Heart left ventricle (tissue), 13 donors: ENCODE measurements around the gene GORAB.

ENCODE experiments used
- POLR2A ChIP-seq, 2 donors: fragments of 450-650 bp; IDR thresholded peaks; one replicate each; pipeline ENCODE4 v1.6.1; 2017; ENCODE audit warnings: antibody characterized with exemption in 2 of 2, mild to moderate bottlenecking in 2 of 2, moderate library complexity in 2 of 2
- TF ChIP-seq, protein P1 (sequence below), 12 donors: fragments of 200-600 bp; sonication (generic) in 4 of 12; IDR thresholded peaks; one replicate each; pipeline versions ENCODE4 v1.5.0 to v1.8.0; 2018 to 2022; ENCODE audit warnings: antibody characterized with exemption in 12 of 12, mild to moderate bottlenecking in 5 of 12
- donor health status: ischemic (EF 13 %, LVEDD 7.1; RV severe dilation, severe dysfunction).
- donor health status: DM: no; HTN: yes; CAD: no.
- donor health status: DM: no; HTN: no; CAD: no.
- donor health status: ischemic (EF 25% LVEDD 6.9; RV normal size, moderate dysfunction).
- donor health status: ischemic (EF 25% LVEDD 5.7; RV mildly dilated, moderate dysfunction).
- donor health status: ischemic (EF 35%, LVEDD 5.7; RV mildly dilated, moderate dysfunction).
- donor health status: nonischemic (EF 11% LVEDD 7.7; RV severe dilation, severe dysfunction).
- donor health status: DM: yes; HTN: yes; CAD: no.
- donor health status: PGD.
- donor health status: ischemic (EF 29% LVEDD 5.4; RV normal size, mild dysfunction).
- donor health status: nonischemic (EF 23%, LVEDD 6.1; RV moderate dilation, normal function).

DNA sequence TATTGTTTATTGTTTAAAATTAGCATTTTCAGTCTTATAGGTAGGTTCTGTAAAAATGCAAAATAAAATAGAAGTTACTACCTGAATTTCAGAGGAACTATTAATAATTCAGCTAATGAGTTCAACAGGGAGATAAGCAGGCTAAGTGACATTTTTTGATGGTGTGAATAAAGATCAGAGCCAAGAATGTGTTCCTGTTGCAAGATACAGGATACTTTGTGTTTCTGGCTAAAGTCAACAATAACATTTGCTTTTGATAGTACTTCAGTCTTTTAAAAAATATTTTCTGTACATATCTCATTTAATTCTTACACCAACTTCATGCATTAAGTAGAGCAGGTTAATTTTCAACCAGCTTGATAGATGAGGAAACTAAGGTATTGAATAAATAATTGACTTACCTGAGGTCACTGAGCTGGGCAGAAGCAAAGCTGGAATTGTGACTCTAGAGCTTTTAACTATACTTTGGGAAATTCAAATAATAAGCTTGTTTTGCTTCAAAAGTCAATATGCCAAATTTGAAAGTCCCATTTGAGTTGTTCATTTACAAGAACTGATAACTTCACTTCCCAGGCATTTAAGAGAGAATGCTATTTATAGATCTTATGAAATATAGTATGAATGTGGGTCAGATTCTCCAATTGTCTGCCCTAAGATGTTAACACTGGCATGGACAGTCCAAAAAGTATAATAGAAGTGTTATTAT lies 6.0 kb downstream of the GORAB start:
- TF ChIP-seq, protein P1, sequence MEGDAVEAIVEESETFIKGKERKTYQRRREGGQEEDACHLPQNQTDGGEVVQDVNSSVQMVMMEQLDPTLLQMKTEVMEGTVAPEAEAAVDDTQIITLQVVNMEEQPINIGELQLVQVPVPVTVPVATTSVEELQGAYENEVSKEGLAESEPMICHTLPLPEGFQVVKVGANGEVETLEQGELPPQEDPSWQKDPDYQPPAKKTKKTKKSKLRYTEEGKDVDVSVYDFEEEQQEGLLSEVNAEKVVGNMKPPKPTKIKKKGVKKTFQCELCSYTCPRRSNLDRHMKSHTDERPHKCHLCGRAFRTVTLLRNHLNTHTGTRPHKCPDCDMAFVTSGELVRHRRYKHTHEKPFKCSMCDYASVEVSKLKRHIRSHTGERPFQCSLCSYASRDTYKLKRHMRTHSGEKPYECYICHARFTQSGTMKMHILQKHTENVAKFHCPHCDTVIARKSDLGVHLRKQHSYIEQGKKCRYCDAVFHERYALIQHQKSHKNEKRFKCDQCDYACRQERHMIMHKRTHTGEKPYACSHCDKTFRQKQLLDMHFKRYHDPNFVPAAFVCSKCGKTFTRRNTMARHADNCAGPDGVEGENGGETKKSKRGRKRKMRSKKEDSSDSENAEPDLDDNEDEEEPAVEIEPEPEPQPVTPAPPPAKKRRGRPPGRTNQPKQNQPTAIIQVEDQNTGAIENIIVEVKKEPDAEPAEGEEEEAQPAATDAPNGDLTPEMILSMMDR (IDR thresholded peaks at IDR 0.05): no peak
- TF ChIP-seq POLR2A (IDR thresholded peaks at IDR 0.05): no peak
